ENCODE data around the gene LRRFIP1. TPM values are rescaled to one million over a fixed set of nuclear protein-coding genes. Genes with fewer than 3 reads are reported as not detected.

Gene LRRFIP1
- total RNA-seq, 1 donor from 2014 or later = 134 TPM

GRCh38 chr2:237596520-237597195, 30.7 kb upstream of the LRRFIP1 start:
- ChIA-PET POLR2A (no interaction called here), CTCF (no interaction called here)
- Mint-ChIP-seq H3K4me3 (no peak overlapping the region), H3K9me3 (no peaks in the 10 kb centered on the region), H3K27ac (no peak overlapping the region), H3K27me3 (no peaks in the 10 kb centered on the region), H3K36me3 (ENCODE audit: low read depth) (no peaks in the 10 kb centered on the region), H3K4me1 (peaks cover 7% of the 10 kb centered on the region)
- TF ChIP-seq CTCF (IDR thresholded peaks at IDR 0.05) = no peak
- intact Hi-C loops (cut with micrococcal nuclease) = no loop called here
- ATAC-seq (ENCODE audit: low read depth) (no peak), DNase-seq (no peak)

DNA sequence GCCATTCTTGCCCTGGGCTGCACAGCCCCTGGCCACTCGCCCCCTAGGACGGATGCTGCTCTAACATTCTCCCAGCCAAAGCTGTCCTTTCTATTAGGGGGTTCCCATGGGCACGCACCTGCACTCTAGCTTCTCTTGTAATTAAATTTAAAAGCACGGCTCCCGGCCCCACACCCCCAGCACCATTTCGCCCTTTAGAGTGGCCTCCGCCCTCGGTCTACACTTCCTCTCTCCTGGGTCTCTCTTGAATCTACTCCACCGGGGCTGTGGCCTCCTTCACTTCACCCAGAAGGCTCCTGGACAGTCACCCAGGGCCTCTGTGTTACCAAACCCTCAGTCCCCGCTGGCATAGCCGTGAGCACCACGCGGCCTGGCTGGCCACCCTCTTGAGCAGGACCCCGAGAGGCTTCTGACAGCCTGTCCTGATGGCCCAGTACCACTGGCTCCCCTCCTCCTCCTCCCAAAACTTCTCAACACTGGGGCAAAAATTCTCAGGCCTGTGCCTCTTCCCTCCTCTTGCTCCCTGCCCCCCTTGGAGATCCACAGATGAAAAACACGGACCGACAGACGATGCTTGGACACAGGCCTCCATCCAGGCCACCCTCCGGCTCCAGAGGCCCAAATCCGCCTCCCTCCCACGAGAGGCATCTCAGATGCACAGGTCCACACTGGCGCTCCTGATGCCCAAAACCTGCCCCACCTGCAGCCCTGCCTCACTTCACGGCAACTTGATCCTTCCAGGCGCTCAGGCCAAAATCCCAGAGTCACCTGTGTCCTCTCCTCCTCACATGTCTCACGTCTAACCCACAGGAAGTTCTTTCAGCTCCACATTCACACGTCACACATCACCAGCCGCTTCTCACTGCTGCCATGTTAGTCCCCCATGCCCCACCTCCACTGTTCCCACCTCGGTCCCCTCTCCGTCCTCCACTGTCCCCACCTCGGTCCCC, 29.9 kb upstream of the LRRFIP1 start:
- Mint-ChIP-seq H3K4me1 (peaks cover 10% of the 10 kb centered on the region), H3K27me3 (no peaks in the 10 kb centered on the region), H3K27ac (no peak overlapping the region), H3K4me3 (no peak overlapping the region), H3K9me3 (no peaks in the 10 kb centered on the region), H3K36me3 (ENCODE audit: low read depth) (no peaks in the 10 kb centered on the region)
- intact Hi-C loops (cut with micrococcal nuclease) = no loop called here
- CTCF ChIA-PET = no interaction called here
- no peak for ATAC-seq (ENCODE audit: low read depth)
- no peak for DNase-seq
- TF ChIP-seq CTCF (IDR thresholded peaks at IDR 0.05) = no peak
- POLR2A ChIA-PET = no interaction called here

GRCh38 chr2:237598468-237599208, 28.7 kb upstream of the LRRFIP1 start:
- Mint-ChIP-seq H3K27ac (no peak overlapping the region), H3K27me3 (no peaks in the 10 kb centered on the region), H3K9me3 (no peaks in the 10 kb centered on the region), H3K36me3 (ENCODE audit: low read depth) (no peaks in the 10 kb centered on the region), H3K4me1 (peaks cover 22% of the 10 kb centered on the region), H3K4me3 (no peak overlapping the region)
- ATAC-seq (ENCODE audit: low read depth) = no peak
- no peak for DNase-seq
- TF ChIP-seq CTCF (IDR thresholded peaks at IDR 0.05) = no peak
- ChIA-PET POLR2A (interaction anchor here (0.7 kb wide), 1 partner anchor 148 kb away, joined by 3 read pairs; no protein-coding TSS in a partner anchor), CTCF (no interaction called here)
- intact Hi-C loops (cut with micrococcal nuclease) = no loop called here

DNA sequence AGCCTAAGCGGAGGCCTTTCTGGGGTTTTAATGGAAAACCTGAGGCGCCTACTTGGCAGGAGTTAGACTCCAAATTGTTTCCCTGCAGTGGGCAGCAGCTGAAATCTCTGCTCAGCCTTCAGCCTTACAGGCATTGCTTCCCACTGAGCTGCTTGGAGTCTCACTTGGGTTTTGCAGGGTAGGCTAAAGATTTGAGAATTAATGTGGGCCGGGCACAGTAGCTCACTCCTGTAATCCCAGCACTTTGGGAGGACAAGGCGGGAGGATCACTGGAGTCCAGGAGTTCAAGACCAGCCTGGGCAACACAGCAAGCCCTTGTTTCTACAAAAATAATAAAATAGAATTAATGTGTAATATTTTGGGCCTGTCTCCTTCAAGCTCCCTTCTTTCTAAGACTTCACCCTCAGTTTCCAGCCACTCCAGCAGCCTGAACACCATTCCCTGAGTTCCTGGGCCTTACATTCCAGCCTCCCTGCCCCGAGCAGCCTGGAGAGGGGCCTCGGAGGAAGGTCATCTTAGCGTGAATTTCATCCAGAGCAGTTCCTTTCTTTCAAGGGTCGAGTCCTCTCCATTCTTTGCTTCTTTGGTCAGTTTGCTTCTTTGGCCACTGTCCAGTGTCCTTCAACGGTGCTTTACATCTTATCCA, 27.8 kb upstream of the LRRFIP1 start:
- peaks cover 25% of the 10 kb centered on the region for H3K4me1 Mint-ChIP-seq
- H3K27ac Mint-ChIP-seq = no peak overlapping the region
- H3K36me3 Mint-ChIP-seq (ENCODE audit: low read depth) = no peaks in the 10 kb centered on the region
- ChIA-PET CTCF (no interaction called here), POLR2A (no interaction called here)
- ATAC-seq (ENCODE audit: low read depth) (no peak), DNase-seq (no peak)
- H3K9me3 Mint-ChIP-seq = no peaks in the 10 kb centered on the region
- no peak for TF ChIP-seq CTCF (IDR thresholded peaks at IDR 0.05)
- no peaks in the 10 kb centered on the region for H3K27me3 Mint-ChIP-seq
- intact Hi-C loops (cut with micrococcal nuclease) = loop anchor here (5.0 to 10.0 kb wide), 2 partner anchors 93 to 1055 kb away; no protein-coding TSS in a partner anchor
- no peak overlapping the region for H3K4me3 Mint-ChIP-seq

All from activated B cell treated with CpG ODN at 0.5 μM for 24 hours (primary cell).